Endometrial microvascular endothelial cells (primary cell): Measurements from ENCODE around the gene DPP8. TPM values are rescaled to one million over a fixed set of nuclear protein-coding genes. Genes with fewer than 3 reads are reported as not detected.

Experiments used
- in situ Hi-C: cut with HindIII; loops from 2 replicates; pipeline ENCODE4 v1.10.0; 2017; ENCODE audit warnings: low sequenced_read_pairs, low pct_unique_long_range_greater_than_20kb; ENCODE audit errors: inconsistent ontology term
- total RNA-seq: library from RNA; depleted of rRNA; stranded (reverse); fragments of >200 nt; gene quantifications from one replicate; pipeline ENCODE4 v1.2.3, GENCODE V29; 2015; ENCODE audit errors: inconsistent ontology term

Gene DPP8
- total RNA-seq, 1 donor from 2014 or later, result 25.6 TPM

DNA sequence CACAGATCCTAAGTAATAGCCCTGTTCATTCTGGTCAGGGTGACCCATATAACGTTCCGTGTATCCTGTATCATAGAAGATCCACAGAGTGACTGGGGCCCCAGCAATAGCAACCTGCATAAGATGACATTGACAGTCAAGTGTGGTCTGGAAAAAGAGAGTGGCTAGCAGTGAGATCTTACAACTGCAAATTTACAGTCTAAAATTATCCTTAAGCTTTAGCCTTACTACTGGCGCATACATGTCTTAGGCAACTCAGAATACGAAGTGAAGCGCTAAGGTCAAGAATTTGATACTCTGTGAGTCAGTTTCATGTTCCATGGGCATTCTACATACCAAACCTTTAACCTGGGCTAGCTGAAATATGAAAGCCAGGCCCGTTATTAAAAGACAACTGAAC lies 65.5 kb downstream of the DPP8 start:
- in situ Hi-C loops, result no loop called here

GRCh38 chr15:65450556-65450955 lies 66.9 kb downstream of the DPP8 start:
- in situ Hi-C loops, result no loop called here

- in situ Hi-C loops, result no loop called here
These were observed 70.3 kb downstream of the DPP8 start for GRCh38 chr15:65447145-65447544.

- in situ Hi-C loops, result no loop called here
These were observed 83.3 kb downstream of the DPP8 start for GRCh38 chr15:65434201-65434600.

GRCh38 chr15:65431731-65432130 lies 85.8 kb downstream of the DPP8 start:
- in situ Hi-C loops, result no loop called here

DNA sequence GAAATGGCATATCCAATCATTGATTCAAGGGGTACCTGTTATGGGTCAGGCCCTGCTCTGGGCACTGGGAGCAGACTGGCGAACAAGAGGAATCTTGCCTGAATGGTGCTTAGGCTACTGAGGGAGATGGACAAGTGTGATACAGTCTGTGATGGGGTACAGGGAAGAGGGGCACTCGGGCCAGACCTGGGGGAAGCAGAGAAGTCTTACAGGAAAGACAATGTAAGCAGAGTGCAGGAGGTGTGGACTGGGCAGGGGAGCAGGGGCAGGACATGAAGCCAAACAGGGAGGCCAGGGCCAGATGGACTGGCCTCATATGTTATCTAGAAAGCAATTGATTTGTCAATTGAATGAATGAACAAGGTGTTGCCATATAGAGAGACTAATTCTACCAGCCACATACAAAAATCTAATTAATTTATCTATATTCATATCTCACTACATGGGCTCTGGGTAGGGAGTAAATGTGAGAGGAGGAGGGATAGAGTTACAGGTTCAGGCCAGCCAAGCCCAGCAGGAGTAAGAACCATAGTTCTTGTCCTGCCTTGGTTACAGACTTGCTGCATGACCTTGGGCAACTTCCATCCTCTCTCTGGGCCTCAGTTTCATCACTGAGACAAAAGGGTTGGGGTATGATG lies 91.2 kb downstream of the DPP8 start:
- in situ Hi-C loops, result no loop called here

DNA sequence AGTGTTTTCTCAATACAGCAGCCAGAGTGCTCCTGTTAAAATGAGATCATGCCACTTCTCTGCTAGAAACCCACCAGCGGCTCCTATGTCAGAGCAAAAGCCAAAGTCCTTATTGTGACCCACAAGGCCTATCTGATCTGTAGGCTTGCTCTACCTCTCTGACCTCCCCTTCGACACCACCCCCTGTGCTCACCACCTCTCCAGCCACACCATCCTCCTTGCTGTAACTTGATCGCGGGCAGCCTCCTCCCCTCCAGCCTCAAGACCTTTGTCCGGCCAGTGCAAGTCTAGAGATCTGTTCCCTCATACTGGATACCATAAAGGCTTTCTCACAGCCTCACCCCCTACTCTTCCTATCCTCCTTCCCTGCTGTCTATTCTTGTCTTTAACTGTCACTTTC lies 92.8 kb downstream of the DPP8 start:
- in situ Hi-C loops, result no loop called here

- in situ Hi-C loops, result no loop called here
These were observed 93.4 kb downstream of the DPP8 start for GRCh38 chr15:65423976-65424679.

- in situ Hi-C loops, result no loop called here
These were observed 94.1 kb downstream of the DPP8 start for GRCh38 chr15:65423150-65423975.

DNA sequence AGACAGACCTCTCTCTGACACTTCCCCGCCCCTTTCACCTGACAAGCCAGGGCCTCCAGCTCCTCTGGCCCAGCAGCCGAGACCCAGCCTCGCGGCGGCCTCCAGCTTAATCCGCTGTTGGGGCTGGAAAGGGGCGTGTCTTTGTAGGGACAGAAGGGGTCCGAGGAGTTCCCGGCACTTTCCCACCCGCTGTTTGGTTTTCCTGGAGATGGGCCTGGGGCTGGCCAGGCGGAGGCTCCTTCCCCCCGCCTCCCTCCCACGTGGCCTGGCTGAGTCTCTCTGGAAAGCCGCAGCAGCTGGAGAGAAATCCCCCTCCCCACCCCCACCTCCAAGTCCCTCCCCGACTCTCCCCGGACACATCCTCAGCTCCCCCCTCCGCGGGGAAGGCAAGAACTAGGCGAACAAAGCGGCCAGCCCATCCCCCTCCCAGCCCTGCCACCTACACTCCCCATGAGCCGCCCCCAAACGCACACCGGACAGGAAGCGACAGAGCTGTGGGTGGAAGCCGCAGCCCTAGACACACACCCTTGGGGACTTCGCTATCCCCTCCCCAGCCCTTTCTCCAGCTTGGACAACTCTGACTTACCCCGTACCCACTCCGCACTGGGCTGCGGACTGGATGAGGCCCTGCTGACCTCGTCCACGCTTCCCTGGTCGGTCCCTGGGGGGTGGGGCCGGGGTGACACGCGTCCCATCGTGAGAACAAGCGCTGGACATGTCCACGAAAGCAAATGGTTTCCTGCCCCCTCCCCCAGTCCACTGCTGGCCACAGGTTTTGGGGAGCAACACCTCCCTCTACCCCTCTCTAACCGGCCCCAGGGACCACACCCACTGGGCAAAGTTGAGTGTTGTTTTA lies 95.9 kb downstream of the DPP8 start:
- in situ Hi-C loops, result no loop called here

DNA sequence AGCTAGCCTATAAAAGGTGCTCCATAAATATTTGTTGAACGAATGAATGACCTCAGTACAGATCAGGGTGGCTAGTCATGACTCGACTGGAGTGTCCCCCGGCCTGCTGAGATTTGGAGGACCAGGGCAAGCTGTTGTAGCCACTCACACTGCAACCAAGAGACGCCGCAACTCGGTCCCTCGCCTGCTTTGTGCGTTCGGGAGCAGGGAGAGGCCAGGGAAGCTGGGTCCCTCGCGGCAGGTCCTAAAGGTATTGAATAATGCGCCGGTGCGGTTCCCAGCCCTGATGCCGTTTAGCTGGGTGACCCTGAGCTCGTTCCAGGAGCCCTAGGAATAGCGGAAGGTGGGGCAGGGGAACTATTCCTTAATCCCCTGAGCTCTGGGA lies 96.5 kb downstream of the DPP8 start:
- in situ Hi-C loops, result no loop called here

- in situ Hi-C loops, result no loop called here
These were observed 98.9 kb downstream of the DPP8 start for GRCh38 chr15:65418596-65418995.

GRCh38 chr15:65416845-65417416 lies 100.6 kb downstream of the DPP8 start:
- in situ Hi-C loops, result no loop called here

DNA sequence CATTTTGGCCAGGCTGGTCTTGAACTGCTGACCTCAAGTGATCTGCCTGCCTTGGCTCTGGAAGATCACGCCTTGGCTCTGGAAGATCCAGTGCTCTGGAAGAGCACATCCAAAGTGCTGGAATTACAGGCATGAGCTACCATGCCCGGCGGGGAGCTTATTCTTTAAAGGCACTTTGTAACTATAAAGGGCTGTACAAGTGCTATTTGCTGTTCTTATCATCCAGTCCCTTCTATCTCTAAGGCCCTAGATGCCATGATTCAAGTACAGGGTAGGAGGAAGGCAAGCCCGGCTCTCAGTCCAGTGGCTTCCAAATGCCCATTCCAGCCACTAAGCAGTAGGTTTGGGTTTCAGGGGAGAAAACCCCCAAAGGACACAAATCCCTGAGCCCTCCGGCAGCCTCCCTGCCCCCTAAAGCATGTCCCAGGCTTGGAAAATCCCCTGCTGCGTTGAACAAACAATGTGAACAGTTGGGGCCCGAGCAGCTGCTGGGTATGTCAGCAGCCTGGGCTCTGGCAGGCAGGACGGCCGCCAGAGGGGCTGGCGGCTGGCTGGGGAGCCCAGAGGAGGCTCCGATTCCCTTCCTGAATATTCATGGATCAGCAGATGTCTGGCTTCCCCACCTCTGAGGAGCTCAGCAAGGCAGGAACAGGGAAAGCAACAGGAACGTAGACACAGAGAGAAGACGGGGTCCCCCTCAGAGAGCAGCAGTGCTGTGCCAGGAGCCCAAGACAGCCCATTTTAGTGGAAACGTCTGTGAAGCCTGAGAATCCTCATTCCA lies 102.5 kb downstream of the DPP8 start:
- in situ Hi-C loops, result no loop called here

DNA sequence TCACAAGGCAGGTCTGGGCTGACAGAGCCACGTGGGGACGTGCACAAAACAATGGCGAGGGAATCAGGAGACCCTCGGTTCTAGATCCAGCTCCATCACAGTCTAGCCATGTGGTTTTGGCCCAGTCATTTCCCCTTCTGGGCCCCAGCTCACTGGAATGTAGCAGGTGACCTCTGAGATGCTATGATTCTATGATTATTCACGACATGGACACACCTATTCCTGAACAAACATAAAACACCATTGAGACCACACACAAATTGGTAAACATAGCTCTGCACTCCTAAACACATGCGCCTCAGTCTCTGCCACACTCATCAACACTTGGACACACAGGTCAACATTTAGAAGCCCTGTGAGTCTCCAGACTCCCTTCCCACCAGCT lies 103.7 kb downstream of the DPP8 start:
- in situ Hi-C loops, result no loop called here

DNA sequence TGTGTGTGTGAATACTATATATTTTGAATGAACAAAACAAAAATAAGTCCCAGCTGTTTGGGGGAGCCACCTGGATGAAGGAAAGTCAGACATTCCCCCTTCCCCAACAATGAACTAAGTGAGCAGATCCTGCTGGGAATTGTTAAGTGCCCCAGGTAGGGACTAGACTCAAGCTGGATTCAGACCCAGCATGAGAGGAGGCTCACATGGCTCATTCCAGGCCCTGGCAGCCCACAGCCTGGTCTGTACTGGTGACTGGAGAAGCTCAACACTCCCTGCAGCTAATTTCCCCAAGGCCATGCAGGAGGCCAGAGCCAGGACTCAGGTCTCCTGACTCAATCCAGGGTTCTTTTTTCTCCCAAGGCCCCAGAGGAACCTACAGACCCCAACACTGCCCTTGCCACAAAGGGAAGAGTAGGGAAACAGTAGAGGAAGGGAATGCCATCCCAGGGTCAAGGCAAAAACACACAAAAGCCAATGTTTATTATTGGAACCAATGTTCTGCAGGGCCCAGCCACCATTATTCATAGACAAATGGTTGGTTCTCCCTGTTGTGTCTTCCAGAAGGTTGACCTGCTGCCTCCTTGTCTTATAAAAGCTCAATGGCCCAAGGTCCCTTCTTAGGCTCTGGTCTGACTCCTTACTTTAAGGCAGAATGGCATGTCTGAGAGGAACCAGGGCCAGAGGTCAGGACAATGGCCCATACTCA lies 104.3 kb downstream of the DPP8 start:
- in situ Hi-C loops, result no loop called here

GRCh38 chr15:65412556-65412955 lies 104.9 kb downstream of the DPP8 start:
- in situ Hi-C loops, result no loop called here
